Neutrophil (primary cell): ENCODE measurements around the gene TMEM221.

Experiments used
- H3K27ac ChIP-seq: fragments of 200-600 bp; sonication (generic); 2 replicates; pipeline ENCODE4 v1.5.1; 2016; ENCODE audit warnings: mild to moderate bottlenecking, moderate library complexity
- H3K27me3 ChIP-seq: fragments of 200-600 bp; sonication (generic); 2 replicates; pipeline ENCODE4 v1.6.0; 2016; ENCODE audit warnings: mild to moderate bottlenecking
- H3K36me3 ChIP-seq: fragments of 200-600 bp; sonication (generic); 2 replicates; pipeline ENCODE4 v1.5.1; 2017
- H3K4me1 ChIP-seq, 2 experiments: fragments of 200-600 bp in 1 of 2; sonication (generic) in 1 of 2; 1 replicate in 1 of 2; 2 replicates in 1 of 2; pipeline versions ENCODE4 v1.5.1 to v1.6.1; 2013 to 2016; ENCODE audit warnings: low read depth in 1 of 2, low read length in 1 of 2, mild to moderate bottlenecking in 1 of 2, moderate library complexity in 1 of 2; ENCODE audit not compliant: control insufficient read depth in 1 of 2, insufficient read depth in 1 of 2
- H3K4me3 ChIP-seq, 2 experiments: fragments of 200-600 bp in 1 of 2; sonication (generic) in 1 of 2; 1 replicate in 1 of 2; 2 replicates in 1 of 2; pipeline ENCODE4 v1.5.1; 2013 to 2016; ENCODE audit warnings: low read depth in 1 of 2, low read length in 1 of 2, mild to moderate bottlenecking in 1 of 2, moderate library complexity in 1 of 2
- H3K9me3 ChIP-seq: fragments of 200-600 bp; sonication (generic); 2 replicates; pipeline ENCODE4 v1.5.1; 2016
- TF ChIP-seq, protein P1 (sequence below): fragments of 200-600 bp; sonication (generic); IDR thresholded peaks from 2 replicates; pipeline ENCODE4 v1.5.1; 2016; ENCODE audit warnings: antibody characterized with exemption

Gene TMEM221

DNA sequence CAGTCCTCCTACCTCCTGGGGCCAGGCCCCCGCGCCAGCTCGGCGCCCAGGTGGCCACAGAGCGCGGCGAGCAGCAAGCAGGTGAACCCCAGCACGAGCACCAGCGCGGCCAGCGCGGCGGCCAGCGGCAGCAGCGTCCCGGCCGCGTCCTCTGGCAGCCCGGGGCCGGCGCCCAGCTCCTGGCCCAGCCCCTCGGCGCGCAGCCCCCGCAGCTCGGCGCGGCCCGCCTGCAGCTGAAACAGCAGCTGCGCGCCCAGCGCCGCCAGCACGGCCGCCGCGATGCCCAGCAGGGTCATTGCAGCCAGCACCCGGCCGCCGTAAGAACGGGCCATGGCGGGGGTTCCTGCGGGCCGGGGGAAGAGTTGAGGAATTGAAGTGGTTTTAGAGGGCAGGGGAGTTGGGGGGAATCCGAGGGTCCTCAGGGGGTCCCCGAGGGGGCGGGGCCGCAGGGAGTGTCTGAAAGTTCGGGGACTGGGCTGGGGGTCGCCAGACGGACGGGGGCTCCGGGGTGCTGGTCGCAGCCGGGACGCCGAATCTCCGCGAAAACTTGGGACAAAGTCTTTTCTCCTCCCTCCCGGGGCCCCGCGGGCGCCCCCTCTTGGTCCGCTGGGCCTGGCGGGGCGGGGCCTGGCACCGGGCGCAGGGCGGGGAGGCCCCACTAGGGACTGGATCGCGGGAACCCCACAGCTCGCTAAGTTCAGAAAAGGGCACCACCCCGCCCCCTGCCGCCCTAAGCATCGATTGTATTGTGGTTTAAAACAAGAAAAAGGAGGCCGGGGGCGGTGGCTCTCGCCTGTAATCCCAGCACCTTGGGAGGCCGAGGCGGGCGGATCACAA, at the start of gene TMEM221:
TMEM221 (minus strand) TSS at position 538 of the 837 bp plus-strand sequence; CDS start at position 332, 206 bp downstream.
- TF ChIP-seq, protein P1, sequence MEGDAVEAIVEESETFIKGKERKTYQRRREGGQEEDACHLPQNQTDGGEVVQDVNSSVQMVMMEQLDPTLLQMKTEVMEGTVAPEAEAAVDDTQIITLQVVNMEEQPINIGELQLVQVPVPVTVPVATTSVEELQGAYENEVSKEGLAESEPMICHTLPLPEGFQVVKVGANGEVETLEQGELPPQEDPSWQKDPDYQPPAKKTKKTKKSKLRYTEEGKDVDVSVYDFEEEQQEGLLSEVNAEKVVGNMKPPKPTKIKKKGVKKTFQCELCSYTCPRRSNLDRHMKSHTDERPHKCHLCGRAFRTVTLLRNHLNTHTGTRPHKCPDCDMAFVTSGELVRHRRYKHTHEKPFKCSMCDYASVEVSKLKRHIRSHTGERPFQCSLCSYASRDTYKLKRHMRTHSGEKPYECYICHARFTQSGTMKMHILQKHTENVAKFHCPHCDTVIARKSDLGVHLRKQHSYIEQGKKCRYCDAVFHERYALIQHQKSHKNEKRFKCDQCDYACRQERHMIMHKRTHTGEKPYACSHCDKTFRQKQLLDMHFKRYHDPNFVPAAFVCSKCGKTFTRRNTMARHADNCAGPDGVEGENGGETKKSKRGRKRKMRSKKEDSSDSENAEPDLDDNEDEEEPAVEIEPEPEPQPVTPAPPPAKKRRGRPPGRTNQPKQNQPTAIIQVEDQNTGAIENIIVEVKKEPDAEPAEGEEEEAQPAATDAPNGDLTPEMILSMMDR = no peak
- Histone ChIP-seq H3K27ac (no peak within 1 kb of the TSS), H3K4me3 (no peak within 1 kb of the TSS), H3K4me1 (peaks cover 0 to 5% of the 10 kb centered on the region in 2 experiments), H3K9me3 (no peaks in the 10 kb centered on the region), H3K27me3 (peaks cover 81% of the 10 kb centered on the region), H3K36me3 (no peaks in the 10 kb centered on the region)

DNA sequence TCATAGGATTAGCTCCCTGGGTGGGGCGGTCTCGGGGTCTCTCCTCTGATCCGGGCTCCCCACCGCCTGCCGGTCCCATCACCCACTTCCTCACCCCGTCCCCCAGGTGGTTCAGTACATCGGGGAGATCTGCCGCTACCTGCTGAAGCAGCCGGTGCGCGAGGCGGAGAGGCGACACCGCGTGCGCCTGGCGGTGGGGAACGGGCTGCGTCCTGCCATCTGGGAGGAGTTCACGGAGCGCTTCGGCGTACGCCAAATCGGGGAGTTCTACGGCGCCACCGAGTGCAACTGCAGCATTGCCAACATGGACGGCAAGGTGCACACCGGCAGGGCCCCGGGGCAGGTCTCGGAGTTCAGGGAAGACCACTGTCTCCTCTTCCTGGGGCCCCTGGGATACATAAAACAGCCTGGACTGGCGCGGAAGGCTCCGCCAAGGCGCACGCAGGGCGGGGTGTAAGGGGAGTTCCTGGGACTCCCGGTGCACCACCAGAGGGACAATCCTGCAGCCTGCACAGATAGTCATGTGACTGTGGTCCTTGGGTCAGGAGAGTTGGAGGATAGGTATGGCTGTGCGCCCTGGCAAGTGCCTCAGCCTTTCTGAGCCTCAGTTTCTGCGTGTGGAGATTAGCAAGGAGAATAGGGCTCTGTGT, 48.8 kb upstream of the TMEM221 start:
- Histone ChIP-seq H3K27me3 (no peaks in the 10 kb centered on the region), H3K36me3 (no peaks in the 10 kb centered on the region), H3K27ac (no peak overlapping the region), H3K9me3 (no peaks in the 10 kb centered on the region), H3K4me3 (no peak overlapping the region), H3K4me1 (peaks cover 25 to 26% of the 10 kb centered on the region in 2 experiments)
- TF ChIP-seq, protein P1 = no peak

DNA sequence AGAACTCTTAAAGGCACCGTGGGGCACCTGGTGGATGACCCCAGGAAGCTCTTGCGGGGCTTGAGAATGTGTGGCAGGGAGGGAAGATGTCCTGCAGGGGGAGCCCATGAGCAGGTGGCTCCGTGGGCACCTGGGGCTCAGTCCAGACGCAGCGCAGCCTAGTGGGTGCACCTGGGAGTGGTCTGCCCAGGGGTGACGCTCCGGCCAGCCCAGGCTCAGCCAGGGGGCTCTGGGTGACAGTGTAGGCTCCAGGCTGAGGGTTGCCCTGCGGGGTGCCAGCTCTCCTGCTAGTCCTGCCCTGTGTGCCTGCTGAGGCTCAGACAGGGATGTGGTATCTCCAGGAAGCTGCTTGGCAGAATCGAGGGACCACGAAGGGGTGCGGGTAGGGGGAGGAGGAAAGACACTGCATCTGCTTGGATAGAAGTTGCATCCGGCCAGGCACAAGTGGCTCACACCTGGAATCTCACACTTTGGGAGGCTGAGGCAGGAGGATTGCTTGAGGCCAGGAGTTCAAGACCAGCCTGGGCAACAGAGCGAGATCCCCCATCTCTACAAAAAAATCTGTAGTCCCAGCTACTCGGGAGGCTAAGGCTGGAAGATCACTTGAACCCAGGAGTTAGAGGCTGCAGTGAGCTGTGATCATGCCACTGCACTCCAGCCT, 48.0 kb upstream of the TMEM221 start:
- Histone ChIP-seq H3K4me3 (peak overlapping the region; percentile 40 to 50), H3K4me1 (peaks cover 25 to 26% of the 10 kb centered on the region in 2 experiments)
- TF ChIP-seq, protein P1 = peak; percentile 98

DNA sequence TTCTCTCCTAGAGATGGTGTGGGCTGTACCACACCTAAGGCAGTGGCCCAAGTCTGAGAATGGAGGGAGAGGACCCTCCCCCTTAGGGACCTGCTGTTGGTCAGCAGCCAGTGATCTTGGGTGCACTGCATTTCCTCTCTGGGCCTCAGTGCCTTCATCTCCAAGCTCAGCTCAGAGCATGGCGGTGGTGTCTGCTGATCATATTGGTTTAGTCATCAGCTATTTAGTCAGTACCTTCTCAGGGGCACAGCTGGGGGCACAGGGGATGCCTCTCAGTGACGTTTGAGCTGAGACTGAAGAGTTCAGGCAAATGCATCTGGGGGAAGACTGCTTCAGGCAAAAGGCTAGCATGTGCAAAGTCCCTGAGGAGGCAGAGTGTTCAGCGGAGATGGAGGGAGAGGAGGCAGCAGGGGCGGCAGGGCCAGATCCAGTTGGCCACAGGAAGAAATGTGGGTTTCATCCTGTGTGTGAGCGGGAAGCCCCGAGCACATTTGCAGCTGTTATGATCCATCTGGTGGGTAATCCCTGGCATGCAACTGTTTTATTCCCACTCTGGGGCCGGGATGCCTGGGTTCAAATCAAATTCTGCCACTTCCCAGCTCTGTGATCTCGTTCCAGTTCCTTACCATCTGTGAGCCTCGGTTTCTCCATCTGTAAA, 47.3 kb upstream of the TMEM221 start:
- TF ChIP-seq, protein P1 = no peak
- Histone ChIP-seq H3K9me3 (no peaks in the 10 kb centered on the region), H3K27me3 (no peaks in the 10 kb centered on the region), H3K27ac (no peak overlapping the region), H3K36me3 (no peaks in the 10 kb centered on the region), H3K4me3 (no peak overlapping the region), H3K4me1 (peaks cover 25 to 26% of the 10 kb centered on the region in 2 experiments)

More for the DNA sequence above, 48.0 kb upstream of the TMEM221 start:
- Histone ChIP-seq H3K27ac (peak overlapping the region; percentile 14), H3K27me3 (no peaks in the 10 kb centered on the region), H3K9me3 (no peaks in the 10 kb centered on the region), H3K36me3 (no peaks in the 10 kb centered on the region)

DNA sequence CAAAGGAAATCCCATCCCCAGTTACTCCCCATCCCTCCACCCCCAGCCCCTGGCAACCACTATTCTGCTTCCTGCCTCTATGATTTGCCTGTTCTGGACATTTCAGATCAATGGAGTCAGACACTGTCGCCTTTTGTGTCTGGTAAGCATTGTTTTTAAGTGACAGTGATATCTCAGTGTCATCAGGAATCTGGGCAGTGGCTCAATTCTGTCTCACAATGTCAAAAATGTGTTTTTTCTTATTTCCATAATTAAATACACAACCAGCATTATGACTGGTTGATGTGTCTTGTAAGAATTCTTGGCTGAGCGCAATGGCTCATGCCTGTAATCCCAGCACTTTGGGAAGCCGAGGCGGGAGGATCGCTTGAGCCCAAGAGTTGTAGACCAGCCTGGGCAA, 42.8 kb upstream of the TMEM221 start:
- peaks cover 11% of the 10 kb centered on the region for H3K27me3 ChIP-seq
- TF ChIP-seq, protein P1 = no peak
- H3K4me1 ChIP-seq = peaks cover 12 to 17% of the 10 kb centered on the region in 2 experiments
- H3K4me3 ChIP-seq = no peak overlapping the region
- no peaks in the 10 kb centered on the region for H3K36me3 ChIP-seq
- no peaks in the 10 kb centered on the region for H3K9me3 ChIP-seq
- H3K27ac ChIP-seq = no peak overlapping the region
